Fibroblast of gingiva (primary cell): Measurements from ENCODE around the gene CKLF.
"Not testable (repeated sequence)": the region's sequence is repeated elsewhere in the genome, so short reads cannot be mapped to it uniquely, and the experiment has no call there.

ENCODE experiments used
- DNase-seq: peaks from one replicate; pipeline ENCODE4 v3.0.0-alpha.2; 2011; ENCODE audit warnings: low read depth

The CKLF gene

DNA sequence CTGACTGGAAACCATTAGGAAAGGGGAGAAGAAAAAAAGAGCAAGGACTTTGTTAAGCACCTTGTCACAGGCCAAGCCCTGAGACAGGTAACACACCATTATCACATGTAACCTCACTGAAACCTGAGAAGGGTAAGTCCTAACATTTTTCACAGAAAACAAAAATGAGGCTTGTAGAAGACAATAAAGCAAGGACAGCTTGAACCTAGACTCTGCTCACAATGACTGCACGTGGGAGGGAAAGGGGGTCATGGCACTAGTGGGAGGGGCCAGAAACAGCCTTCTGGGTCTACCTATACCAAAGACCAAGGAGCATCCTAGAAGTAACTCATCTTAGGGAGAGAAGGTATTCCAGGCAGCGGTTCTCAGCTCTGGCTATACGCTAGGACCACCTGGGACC is 10.0 kb upstream of the CKLF start:
- DNase-seq, result no peak

DNA sequence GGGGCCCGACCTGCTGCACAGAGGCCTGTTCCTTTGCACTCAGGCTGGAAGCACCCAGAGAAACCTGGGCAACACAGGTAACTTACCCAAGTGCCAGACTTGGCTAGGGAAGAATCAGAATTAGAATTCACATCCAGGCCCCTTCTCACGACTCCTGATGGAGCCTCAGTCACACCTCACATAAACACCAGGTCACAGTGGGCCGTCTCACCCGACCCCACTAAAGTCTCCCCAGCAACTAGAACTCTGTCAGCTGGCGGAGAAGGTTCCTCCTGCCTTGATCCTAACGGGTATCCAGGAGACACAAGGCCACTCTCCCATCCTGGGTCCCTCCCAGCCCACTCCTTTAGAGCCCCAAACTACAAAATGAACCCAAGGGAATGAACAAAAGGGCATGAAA is 8.8 kb upstream of the CKLF start:
- no peak for DNase-seq

DNA sequence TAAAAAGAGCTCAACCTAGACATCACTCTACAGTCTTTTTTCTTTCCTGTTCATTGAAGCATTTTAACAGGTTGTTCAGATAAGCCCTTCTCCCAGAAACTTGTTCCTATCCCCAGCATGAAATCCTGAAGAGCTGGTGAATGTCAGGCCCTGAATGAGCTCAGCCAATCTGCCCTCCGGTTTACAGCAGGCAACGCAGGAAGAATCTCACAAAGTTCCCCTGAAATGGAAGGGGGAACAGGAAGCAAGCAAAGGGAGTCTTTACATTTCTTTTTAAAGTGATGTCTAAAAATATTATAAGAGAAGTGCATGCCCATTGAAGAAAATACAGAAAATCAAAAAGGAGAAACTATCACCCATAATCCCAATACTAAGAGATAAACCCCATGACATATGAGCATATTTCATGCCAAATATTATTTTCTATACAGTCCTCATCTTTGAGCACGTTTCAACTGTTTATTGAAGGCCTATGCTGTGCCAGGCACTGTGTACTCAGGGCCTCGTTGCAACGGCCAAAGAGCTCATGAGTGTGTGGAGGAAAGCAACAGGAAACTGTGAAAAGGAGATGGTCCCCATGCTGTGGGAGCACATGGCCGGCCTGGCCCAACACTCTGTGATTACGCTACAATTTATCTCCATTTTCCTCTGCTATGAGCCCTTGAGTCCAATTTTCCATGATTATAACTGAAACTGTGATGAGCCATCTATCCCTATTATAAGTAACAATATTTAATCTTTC is 8.2 kb upstream of the CKLF start:
- DNase-seq, result no peak

DNA sequence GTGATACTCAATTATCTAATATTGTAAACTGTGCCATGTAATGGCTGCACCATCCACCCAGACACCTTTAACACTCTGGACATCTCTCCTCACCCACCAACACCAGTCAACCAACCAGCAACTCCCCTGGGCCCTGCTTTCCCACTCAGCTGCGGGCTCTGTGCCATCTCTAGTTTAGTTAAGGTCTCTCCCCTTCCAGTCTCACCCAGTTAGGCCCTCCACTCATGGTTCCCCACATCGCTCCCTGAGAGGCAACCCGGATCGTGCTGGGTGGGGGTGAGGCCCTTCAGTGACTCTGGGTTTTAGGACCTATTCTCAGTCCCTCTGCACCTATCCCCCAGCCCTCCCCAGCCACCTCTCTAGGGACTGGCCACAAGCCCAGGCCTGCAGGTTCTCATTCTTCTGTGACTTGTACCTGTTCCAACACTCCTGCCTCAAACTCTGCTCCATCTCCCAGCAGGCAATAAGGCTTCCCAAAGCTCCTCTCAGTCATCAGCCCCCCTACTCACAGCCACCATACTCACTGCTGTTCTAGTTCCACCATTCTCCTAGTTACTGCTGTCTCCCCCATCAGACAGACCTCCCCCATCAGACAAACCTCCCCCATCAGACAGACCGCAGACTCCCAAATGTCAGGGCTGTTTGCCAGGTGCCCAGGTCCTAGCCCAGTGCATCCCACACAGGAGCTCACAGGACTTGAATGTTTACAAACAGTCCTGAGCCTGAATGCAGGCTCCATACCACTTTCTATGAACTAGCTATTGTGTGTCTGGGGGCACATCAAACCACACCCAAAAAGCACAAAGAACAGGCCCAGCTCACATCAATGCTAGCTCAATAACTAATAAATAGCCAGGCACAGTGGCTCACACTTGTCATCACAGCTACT is 5.0 kb upstream of the CKLF start:
- DNase-seq, result no peak

DNA sequence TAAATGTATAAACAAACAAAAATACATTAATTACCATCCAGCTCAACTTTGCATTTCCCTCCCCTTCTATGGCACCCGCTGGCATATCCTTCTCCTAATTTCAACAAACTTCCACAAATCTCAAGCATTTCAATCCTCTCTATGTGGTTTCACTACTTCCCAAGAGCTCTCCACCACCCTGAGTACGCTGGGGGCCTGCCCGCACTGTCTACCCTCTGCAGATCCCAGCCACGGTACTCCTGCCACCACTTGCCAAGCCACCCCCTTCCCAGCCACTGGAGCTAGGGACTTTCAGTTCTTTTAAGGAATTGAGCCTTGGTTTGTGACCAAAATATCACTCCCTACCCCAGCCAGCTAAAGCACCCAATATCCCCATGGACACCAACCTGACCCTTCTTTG is 4.3 kb upstream of the CKLF start:
- DNase-seq, result no peak

DNA sequence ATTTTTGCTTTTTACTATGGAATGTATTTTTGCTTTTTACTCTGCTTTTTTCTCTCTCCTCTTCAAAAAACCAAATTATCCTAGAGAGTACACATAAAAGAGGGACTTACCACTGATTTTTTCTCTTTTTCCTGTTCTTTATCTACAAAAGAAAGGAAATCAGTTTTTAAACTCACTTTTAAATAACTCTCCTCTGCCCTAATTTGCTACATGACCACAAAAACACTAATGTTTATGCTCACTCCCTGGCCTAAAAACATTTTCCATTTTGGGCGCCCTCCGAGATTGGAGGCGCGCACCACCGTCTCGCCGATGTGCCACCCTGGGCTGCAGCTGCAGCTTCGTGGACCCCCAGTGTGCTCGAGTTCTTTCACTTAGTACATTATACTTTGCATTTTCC is 3.5 kb upstream of the CKLF start:
- DNase-seq, result no peak

DNA sequence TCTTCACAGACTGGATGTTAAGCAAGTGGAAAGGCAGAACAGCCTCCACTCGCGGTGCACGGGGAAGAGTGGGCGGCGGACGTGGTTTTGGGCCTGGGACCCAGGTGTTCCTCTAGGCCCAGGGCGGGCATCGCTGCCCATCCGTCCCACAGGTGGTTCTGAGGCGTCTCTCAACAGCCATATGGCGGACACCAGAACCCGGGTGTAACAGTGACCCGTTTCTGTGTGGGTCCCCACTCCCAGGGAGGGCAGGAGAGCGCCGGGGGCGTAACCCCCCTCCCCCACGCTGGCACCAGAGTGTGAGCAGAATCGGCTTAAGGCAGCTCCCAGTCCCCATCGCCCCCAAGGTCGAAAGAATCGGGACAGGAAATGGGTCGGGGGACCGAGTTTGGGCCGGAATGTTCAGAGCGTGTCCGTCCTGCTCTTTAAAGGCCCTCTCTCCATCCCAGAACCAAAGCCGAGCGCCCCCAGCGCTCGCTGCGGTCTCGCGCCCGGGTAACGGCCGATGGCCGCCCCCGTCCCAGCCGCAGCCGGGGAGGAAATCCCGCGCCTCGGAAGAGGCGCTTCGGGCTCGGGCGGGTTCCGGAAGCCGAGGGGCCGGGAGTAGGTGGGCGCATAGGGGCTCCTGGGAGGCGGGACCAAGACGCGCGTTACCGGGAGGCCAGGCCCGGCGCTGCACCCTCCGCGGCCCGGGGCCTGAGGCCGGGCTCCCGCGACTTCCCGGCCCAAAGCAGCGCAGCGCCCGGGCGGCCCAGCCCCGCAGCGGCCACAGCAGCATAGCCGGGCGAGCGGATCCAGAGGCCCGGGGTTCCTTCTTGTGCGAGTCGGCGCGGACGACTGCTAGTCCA is 2.9 kb upstream of the CKLF start, which contains the start of gene TK2:
TK2 (minus strand) TSS at position 839 of the 848 bp plus-strand sequence; CDS start at position 778, 61 bp downstream.
- peak; percentile 73 for DNase-seq

DNA sequence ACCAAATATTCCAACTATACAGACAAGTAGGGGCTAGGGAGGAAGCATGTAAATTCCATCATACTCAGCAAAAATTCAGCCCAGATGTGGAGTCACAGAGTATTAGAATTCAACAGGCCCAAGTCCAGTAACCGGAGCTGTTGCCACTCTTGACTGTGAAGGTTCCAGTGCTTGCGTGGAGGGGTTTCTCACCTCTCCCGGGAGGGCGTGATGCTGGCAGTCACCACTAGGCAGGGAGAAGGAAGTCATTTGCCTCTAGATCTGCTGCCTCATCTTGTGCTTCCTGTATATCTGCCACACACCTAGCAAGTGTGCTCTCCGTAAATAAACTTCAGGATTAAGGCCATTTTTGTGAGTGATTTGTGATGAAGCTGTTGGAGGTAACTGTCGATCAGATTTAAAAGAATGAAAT is 1.0 kb upstream of the CKLF start:
- DNase-seq, result peak; percentile 25

DNA sequence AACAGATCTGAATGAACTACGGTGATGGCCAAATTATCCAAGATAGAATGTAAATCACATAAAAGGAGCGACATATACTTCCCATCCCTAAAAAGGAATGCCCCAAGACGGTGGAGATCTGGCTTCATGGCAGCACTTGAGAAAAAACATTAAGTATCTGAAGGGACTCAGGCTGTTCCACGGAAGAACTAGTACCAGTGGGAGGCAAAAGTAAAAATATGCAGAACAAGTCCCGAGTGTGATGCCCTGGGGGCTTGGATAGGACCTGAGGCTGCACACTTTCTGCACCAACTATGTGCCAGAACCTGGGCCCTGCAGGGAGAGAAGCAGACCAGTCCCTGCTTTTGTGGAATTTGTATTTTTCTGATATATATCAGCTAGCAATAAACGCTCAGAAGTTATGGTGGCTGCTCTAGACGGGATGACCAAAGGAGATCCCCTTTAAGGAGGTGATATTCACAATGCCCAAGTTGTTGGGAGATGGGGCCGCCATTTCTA is 539 bp upstream of the CKLF start:
- DNase-seq, result no peak

DNA sequence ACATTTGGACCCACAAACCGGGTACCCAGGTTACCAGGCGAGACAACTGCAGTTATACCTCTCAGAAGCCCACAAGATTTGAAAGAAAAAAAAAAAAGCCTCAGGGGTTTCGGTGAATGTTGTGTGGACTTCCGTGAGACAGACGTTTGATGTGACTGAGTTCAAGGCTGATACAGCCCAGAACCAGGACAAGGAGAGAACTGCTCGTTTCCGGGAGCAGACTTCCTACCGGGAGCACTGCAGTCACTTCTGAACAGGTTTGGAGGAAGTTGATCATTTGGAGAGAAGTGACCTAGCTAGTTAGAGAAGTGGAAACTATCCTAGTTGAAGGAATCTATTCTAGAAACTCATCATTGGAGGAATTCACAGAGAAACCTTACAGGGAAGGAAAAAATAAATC is 847 bp downstream of the CKLF start:
- DNase-seq, result no peak

DNA sequence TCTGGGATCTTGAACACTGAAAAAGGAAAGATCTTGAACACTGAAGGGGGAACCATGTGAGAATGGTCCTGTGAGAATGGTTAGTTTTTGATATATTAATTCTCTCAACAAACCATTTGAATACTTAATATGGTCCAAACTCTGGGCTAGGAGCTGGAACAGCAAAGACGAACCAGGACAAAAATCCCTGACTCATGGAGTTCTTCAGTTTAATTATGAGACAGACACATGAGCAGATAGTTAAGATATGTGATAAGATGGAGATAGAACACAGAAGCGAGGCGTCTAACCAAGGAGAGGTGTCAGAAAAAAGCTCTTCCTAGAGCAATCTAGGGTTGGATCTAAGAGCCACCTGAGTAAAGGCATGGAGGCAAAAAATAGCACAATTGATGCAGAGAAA is 1.6 kb downstream of the CKLF start:
- DNase-seq, result no peak

DNA sequence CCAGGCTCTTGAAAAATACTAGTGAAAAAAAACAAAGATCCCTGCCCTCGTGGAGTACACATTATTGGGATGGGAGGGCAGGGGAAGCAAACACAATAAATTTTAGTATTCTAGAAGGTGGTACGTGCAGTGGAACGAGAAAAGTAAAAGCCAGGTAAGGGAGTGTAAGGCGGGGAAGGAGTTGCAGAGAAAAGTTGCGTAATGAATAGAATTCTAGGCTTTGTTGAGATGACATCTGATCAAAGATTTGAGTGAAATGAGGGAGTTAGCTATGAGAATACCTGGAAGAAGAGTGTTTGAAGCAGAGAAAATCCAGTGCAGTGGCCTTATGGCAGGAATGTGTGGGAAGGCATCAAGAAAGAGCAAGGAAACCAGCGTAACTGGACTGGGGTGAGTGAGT is 2.1 kb downstream of the CKLF start:
- no peak for DNase-seq

DNA sequence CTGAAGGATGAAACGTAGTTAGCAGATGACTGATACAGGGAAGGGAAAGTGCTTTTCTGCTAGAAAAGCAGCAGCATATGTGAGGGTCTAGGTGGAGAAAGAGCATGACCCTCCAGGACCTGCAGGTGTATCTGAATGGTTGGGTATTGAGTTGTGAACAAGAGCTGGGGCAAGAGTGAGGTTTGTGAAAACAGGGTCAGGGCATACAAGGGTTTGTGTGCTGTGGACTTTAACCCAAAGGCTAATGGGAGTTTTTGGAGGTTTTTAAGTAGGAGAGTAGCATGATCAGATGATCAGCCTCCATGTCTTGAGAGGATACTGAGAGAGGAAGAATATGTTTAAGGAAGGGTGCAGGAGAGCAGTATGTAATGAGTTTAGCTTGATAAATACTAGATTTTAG is 7.7 kb downstream of the CKLF start:
- DNase-seq, result no peak

DNA sequence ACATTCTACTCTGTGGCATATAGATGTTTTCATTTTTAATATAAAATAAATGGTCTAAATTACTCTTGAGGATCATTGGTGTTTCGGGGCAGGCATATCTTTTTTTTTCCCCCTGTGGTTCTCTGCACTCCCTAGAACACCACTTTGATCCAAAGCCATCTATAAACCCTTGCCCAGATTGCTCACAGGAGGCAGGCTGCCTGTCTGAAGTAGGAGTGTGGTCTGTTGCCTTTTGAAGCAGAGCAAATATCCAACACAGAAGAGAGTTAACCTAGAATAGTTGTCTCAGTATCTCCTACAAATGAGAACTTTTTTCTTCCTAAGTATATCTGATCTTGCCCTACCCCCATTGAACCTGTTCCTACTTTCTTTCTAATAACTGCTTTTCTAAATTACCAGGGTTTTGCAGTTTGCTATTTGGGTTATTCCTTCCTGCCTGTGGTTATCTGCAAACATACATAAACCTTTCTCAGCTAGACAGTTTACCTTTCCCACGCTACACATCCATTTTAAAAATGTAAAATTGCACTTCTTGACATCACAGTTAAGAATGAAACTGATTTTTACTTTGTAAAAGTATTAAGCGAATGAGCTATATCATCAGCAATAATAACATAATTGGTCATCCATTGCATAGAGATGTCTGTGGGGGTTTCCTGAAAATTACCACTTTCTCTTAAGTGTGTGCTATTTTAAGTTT is 9.2 kb downstream of the CKLF start:
- DNase-seq, result no peak

DNA sequence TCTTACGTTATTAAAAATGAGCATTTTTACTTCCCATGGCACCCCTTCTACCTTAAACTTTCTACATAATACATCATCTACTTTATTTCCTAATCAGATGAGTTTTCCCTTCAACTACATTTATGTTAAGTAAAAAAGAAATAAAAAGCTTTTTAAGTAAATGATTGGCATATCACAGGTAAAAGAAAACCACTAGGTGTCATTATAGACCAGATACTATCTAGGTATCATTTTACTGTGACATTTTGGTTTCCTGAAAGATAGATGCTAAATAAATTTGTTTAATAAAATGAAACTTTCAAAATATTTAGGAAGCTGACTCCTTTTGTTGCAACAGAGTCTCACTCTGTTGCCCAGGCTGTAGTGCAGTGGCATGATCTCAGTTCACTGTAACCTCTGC is 10.0 kb downstream of the CKLF start:
- no peak for DNase-seq

DNA sequence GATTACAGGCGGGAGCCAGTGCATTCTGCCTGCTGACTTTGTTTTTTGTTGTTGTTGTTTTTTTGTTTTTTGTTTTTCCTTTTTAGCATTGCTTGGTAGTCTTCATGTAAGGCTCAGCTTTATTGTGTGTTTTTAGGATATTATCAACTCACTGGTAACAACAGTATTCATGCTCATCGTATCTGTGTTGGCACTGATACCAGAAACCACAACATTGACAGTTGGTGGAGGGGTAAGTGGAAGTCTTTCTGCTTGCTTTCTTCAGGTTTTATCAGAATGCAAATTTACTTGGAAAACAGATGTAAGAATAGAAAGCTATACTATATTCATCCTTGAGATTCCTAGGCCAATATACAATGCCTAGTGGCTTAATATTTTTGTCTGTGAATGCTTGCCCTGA is 10.6 kb downstream of the CKLF start:
- DNase-seq, result no peak

DNA sequence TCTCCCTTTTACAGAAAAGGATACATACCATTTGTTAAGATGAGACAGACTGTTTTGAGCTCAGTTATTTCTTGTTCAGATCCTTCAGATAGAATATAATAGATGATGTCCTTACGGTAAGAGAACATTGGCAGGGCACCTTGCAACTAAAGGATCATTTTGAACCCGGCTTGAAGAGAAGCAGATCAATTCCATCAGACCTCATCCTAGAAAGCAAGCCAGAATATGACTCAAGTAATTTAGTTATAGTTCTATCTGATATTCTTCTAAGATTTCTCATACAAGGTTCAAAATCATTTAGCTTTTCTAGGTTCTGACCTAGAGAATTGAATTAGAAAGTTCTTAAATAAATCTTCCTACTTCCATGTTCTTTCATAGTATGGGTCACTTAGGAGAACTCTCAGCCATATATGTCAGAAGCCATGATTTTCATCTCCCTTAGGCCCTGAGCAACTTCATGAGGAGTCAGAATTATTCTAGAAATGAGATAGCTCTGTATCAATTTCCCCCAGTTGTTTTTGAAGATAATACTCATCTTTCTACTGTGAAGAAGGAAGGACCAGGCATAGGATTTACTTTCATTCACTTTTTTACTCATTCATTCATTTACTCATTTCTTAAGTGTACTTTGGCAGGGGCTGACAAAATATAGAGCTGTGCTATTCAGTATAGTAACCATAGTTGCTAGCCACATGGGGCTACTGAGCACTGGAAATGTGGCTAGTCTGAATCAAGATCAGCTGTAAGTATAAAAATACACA is 11.4 kb downstream of the CKLF start:
- DNase-seq, result no peak

DNA sequence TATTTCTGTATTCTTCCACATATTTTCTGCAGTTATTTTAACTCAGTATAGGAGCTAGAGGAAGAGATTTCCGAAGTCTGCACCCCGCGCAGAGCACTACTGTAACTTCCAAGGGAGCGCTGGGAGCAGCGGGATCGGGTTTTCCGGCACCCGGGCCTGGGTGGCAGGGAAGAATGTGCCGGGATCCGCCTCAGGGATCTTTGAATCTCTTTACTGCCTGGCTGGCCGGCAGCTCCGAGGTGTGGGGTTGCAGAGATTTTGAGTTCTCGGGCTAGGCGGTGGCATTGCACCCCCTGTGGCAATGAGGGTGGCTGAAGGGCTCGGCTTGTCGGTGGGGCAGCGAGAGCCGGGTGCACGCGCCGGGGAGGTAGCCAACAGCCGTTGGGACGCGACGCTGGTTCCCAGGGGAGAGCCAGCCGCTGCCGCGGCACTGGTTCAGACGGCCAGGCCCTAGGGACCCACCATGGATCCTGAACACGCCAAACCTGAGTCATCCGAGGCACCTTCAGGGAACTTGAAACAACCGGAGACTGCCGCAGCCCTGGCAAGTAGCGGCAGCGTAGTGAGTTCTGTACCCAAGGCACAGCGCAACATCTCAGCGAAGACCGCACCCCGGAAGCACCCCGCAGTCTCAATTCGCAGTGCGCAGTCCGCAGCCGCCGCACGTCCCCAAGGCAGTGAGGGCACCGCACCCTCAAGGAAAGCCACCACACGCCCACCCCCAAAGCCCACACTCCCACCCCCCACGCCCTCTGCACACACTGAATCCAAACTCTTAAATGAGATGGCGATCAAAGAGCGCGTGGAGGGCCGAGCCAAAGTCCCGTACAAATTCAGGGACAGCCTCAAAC is 13.9 kb downstream of the CKLF start, which contains the start of gene CMTM1:
CMTM1 (plus strand) TSS at position 389 of the 851 bp plus-strand sequence; CDS start at position 464, 75 bp downstream.
- DNase-seq, result no peak

DNA sequence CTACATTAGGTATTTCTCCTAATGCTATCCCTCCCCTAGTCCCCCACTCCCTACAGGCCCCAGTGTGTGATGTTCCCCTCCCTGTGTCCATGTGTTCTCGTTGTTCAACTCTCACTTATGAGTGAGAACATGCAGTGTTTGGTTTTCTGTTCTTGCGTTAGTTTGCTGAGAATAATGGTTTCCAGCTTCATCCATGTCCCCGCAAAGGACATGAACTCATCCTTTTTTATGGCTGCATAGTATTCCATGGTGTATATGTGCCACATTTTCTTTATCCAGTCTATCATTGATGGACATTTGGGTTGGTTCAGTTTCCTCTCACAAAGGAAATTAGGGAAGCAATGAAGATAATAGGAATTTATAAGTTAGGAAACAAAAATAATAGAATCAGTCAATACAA is 14.9 kb downstream of the CKLF start:
- not testable (repeated sequence) for DNase-seq

DNA sequence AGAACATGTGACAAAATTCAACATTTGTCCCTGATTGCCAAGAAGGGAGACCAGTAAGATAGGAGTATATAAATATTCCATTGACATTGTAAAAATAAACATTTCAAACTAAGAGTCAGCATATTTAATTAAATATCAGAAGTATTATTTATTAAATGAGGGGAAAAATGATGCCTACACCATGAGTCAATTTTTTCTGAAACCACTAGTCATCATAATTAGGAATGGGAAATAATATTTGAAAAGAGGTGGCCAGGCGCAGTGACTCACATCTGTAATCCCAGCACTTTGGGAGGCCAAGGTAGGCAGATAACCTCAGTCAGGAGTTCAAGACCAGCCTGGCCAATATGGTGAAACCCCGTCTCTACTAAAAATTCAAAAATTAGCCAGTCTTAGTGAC is 16.0 kb downstream of the CKLF start:
- DNase-seq, result no peak
